AG04450 (cell line): Measurements from ENCODE around the gene ACHE. TPM values are rescaled to one million over a fixed set of nuclear protein-coding genes. Genes with fewer than 3 reads are reported as not detected.

Experiments
- CTCF ChIA-PET: fragments of 300-600, 350-600 bp; formaldehyde crosslinking; extraction: SDS; loops from one replicate; lab custom pipeline; 2022; ENCODE audit warnings: antibody characterized with exemption, inconsistent platforms; lab: Charles Lee
- POLR2A ChIA-PET: fragments of 350-600 bp; formaldehyde crosslinking; extraction: SDS; loops from one replicate; lab custom pipeline; 2021; ENCODE audit warnings: antibody characterized with exemption, inconsistent platforms; lab: Yijun Ruan, JAX
- DNase-seq: peaks from one replicate; pipeline ENCODE4 v3.0.0-alpha.2; 2011; ENCODE audit warnings: low read depth, low spot score
- H3K27ac ChIP-seq: one replicate; pipeline ENCODE4 v1.5.1; 2012; ENCODE audit warnings: low read depth, low read length, control low read depth
- H3K27me3 ChIP-seq: one replicate; pipeline ENCODE4 v1.6.0; 2012; ENCODE audit warnings: low read length; ENCODE audit not compliant: control insufficient read depth, insufficient read depth
- H3K4me3 ChIP-seq: 2 replicates; pipeline ENCODE4 v1.5.1; 2011; ENCODE audit warnings: mild to moderate bottlenecking, low read depth, low read length, control low read depth
- H3K9me3 ChIP-seq: 2 replicates; pipeline ENCODE4 v1.5.1; 2012; ENCODE audit warnings: low read length; ENCODE audit not compliant: control insufficient read depth, insufficient read depth
- polyA plus RNA-seq: library from polyadenylated mRNA; depleted of rRNA; stranded (reverse); fragments of >200 nt; gene quantifications from 2 replicates; pipeline ENCODE4 v1.2.3, GENCODE V29; 2011
- TF ChIP-seq, protein P1 (sequence below): IDR thresholded peaks from 2 replicates; pipeline ENCODE4 v1.5.1; 2011; ENCODE audit warnings: low read depth, low read length, control low read depth, inconsistent platforms

Gene ACHE
- polyA plus RNA-seq, 1 experiment = 0.24 TPM

DNA sequence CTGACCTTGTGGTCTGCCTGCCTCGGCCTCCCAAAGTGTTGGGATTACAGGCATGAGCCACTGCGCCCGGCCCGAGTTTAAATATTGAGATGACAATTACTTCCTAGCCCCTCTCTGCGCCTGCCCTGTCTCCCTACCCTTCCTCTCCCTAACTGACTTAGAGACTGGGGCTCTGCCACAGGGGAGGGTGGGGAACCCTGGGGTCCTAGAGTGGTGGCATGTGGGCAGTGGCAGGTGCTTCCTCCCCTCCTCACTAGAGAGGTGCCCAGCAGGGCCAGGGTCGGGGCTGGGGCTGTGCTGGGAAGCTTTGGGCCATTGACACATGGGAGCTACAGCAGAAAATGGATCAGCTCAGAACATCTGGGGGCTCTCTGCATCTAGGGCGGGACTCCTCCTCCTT is 7.0 kb upstream of the ACHE start:
- POLR2A ChIA-PET = no interaction called here
- CTCF ChIA-PET = interaction anchor here (5.0 kb wide), 1 partner anchor 156 kb away, joined by 27 read pairs; no protein-coding TSS in a partner anchor
- peaks cover 17% of the 10 kb centered on the region for H3K27me3 ChIP-seq
- H3K9me3 ChIP-seq = no peaks in the 10 kb centered on the region; the same call in 1 of the 2 replicates
- DNase-seq = no peak
- H3K27ac ChIP-seq = no peak overlapping the region
- H3K4me3 ChIP-seq = no peak overlapping the region
- TF ChIP-seq, protein P1, sequence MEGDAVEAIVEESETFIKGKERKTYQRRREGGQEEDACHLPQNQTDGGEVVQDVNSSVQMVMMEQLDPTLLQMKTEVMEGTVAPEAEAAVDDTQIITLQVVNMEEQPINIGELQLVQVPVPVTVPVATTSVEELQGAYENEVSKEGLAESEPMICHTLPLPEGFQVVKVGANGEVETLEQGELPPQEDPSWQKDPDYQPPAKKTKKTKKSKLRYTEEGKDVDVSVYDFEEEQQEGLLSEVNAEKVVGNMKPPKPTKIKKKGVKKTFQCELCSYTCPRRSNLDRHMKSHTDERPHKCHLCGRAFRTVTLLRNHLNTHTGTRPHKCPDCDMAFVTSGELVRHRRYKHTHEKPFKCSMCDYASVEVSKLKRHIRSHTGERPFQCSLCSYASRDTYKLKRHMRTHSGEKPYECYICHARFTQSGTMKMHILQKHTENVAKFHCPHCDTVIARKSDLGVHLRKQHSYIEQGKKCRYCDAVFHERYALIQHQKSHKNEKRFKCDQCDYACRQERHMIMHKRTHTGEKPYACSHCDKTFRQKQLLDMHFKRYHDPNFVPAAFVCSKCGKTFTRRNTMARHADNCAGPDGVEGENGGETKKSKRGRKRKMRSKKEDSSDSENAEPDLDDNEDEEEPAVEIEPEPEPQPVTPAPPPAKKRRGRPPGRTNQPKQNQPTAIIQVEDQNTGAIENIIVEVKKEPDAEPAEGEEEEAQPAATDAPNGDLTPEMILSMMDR = no peak

DNA sequence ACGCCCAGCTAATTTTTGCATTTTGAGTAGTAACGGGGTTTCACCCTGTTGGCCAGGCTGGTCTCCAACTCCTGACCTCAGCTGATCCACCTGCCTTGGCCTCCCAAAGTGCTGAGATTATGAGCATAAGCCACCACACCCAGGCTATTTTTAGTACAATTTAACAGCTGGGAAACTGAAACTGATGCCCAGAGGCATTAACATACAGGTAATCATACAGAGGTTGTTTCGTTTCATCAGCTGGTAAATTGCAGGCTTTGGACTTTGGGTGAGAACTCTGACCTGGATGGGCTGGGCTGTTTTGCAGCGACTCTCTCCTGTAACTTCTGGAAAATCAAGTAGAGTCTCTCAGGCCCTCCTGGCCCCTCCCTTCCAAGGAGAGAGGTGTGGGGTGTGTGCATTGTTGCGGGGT is 6.2 kb upstream of the ACHE start:
- TF ChIP-seq, protein P1 = no peak
- ChIA-PET POLR2A (no interaction called here), CTCF (interaction anchor here (5.0 kb wide), 1 partner anchor 157 kb away, joined by 27 read pairs; no protein-coding TSS in a partner anchor)
- Histone ChIP-seq H3K27me3 (peaks cover 22% of the 10 kb centered on the region), H3K27ac (no peak overlapping the region), H3K4me3 (no peak overlapping the region), H3K9me3 (no peaks in the 10 kb centered on the region; the same call in 1 of the 2 replicates)
- DNase-seq = no peak

DNA sequence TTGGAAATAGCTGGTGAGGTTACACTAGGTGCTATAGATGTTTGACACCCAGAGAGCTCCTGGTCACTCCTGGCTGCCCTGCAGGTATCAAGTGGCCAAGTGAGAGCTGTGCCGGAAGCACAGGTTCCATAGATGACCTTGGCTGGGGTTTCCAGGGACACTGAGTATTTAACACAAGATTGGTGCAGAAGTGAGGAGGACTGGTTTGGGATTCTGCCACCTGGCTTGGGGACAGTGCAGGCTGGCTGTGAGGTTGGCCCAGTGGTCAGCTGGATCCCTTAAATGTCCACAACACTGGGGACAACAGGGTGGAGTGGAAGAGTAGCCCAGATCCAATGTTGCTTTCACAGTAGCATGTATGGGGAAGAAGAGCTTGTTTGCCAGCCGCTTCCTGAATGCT is 5.3 kb upstream of the ACHE start:
- Histone ChIP-seq H3K27me3 (peaks cover 30% of the 10 kb centered on the region), H3K9me3 (no peaks in the 10 kb centered on the region), H3K4me3 (no peak overlapping the region), H3K27ac (no peak overlapping the region)
- TF ChIP-seq, protein P1 = no peak
- DNase-seq = no peak
- CTCF ChIA-PET = interaction anchor here (5.0 kb wide), 1 partner anchor 158 kb away, joined by 27 read pairs; no protein-coding TSS in a partner anchor
- POLR2A ChIA-PET = interaction anchor here (0.7 kb wide), 1 partner anchor 636 kb away, joined by 3 read pairs; no protein-coding TSS in a partner anchor

DNA sequence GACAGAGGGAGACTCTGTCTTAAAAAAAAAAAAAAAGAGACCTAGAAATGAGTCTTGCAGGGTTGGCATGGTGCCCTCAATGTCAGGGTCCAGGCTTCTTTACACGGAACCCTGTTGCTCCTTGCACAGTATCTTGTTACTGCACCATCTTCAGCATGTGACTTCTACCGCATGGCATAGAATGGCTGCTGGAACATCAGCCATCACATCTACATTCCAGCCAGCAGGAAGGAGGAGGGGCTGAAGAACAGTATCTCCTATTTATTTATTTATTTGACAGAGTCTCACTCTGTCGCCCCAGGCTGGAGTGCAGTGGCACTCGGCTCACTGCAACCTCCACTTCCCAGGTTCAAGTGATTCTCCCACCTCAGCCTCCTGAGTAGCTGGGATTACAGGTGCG is 3.7 kb upstream of the ACHE start:
- Histone ChIP-seq H3K9me3 (no peaks in the 10 kb centered on the region), H3K27me3 (peaks cover 38% of the 10 kb centered on the region), H3K4me3 (no peak overlapping the region), H3K27ac (no peak overlapping the region)
- TF ChIP-seq, protein P1 = no peak
- POLR2A ChIA-PET = no interaction called here
- CTCF ChIA-PET = interaction anchor here (0.5 to 5.0 kb wide), 5 partner anchors 159 to 187 kb away, joined by 3 to 27 read pairs (median 4); no protein-coding TSS in a partner anchor
- no peak for DNase-seq

DNA sequence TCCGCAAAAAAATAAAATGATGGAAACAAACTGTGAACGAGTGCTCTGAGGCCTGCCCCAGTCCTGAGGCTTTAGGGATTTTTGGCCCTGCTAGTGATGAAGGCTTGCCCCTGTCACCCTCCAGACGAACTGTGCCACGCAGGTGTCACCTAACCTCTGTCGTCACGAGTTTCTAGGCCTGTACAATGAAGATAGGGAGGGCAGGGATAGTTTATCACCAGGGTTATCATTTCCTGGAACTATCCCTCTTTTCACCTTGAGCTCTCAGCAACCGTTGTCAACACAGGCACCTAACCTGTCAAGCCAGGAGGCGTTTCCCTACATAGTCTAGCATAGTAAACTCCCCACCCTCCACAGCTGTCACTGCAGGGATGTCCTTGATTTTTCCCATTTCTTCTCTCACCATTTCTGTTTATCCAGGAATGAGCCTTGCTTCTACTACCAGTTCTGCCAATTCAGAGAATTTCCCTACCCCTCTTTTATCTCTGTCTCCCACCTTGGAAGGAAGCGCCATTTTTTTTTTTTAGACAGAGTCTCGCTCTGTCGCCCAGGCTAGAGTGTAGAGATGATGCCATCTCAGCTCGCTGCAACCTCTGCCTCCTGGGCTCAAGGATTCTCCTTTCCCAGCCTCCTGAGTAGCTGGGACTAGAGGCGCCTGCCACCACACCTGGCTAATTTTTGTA is 2.2 kb upstream of the ACHE start:
- Histone ChIP-seq H3K27me3 (peaks cover 35% of the 10 kb centered on the region), H3K4me3 (no peak overlapping the region), H3K9me3 (no peaks in the 10 kb centered on the region; the same call in 1 of the 2 replicates), H3K27ac (no peak overlapping the region)
- CTCF ChIA-PET = interaction anchor here (0.9 to 3.0 kb wide), 6 partner anchors 8 to 385 kb away, joined by 3 to 26 read pairs (median 4); partner anchors contain the start of gene UFSP1
- DNase-seq = no peak
- POLR2A ChIA-PET = no interaction called here
- TF ChIP-seq, protein P1 = no peak
